ENCODE measurements around the gene TRPM4.

TRPM4 gene

DNA sequence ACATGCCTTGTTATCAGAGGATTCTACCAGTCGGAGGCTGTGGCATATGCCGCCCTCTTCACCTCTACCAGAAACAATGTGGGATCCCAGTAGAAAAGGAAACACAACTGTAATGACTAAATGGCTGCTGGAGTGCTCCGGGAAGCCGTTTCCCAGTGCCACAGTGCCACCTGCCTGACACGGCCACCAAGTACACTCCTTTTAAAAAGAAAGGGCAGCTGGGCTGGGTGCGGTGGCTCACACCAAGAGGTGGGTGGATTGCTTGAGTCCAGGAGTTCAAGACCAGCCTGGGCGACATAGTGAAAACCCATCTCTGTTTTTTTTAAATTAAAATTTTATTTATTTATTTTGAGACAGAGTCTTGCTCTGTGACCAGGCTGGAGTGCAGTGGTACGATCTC, 67.3 kb downstream of the TRPM4 start:
- peak; percentile 41 for DNase-seq (ENCODE audit: insufficient read length, low spot score)
- TF ChIP-seq, protein P1, sequence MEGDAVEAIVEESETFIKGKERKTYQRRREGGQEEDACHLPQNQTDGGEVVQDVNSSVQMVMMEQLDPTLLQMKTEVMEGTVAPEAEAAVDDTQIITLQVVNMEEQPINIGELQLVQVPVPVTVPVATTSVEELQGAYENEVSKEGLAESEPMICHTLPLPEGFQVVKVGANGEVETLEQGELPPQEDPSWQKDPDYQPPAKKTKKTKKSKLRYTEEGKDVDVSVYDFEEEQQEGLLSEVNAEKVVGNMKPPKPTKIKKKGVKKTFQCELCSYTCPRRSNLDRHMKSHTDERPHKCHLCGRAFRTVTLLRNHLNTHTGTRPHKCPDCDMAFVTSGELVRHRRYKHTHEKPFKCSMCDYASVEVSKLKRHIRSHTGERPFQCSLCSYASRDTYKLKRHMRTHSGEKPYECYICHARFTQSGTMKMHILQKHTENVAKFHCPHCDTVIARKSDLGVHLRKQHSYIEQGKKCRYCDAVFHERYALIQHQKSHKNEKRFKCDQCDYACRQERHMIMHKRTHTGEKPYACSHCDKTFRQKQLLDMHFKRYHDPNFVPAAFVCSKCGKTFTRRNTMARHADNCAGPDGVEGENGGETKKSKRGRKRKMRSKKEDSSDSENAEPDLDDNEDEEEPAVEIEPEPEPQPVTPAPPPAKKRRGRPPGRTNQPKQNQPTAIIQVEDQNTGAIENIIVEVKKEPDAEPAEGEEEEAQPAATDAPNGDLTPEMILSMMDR (IDR thresholded peaks at IDR 0.05; ENCODE audit: insufficient read depth, missing control alignments): peak; percentile 50
- no peak for FAIRE-seq

DNA sequence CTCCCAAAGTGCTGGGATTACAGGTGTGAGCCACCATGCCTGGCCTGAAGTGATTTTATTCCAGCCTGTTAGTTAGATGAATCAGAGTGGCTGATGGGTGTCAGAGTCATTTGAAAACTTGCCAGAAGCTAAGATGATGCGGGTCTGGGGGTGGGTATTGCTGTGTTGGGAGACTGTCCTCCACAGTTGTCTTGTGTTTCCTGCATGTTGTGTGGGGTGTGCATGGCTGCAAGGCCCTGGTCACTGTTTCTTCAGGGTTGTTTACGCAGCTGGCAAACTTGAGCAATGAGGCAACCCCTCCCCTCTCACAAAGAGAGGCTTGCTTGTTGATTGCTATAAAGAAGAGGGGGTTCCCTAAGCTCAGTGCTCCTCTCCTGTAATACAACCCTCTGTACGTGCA, 71.8 kb downstream of the TRPM4 start:
- TF ChIP-seq, protein P1 (IDR thresholded peaks at IDR 0.05; ENCODE audit: insufficient read depth, missing control alignments): no peak
- DNase-seq (ENCODE audit: insufficient read length, low spot score) (no peak), FAIRE-seq (no peak)

DNA sequence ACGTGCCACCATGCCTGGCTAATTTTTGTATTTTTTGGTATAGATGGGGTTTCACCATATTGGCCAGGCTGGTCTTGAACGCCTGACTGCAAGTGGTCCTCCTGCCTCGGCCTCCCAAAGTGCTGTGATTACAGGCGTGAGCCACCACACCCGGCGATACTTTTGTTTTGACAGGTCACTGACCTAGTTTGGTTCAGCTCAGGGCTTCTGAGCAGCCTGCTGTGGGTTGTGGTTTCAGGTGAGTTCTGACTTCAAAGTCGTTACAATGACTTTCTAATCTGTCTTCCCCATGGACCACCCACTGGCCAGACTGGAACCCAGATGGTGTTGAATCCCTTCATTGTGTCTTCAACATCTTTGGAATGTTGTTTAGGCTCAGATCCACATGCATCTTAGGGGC, 73.8 kb downstream of the TRPM4 start:
- TF ChIP-seq, protein P1 (IDR thresholded peaks at IDR 0.05; ENCODE audit: insufficient read depth, missing control alignments): no peak
- FAIRE-seq (no peak), DNase-seq (ENCODE audit: insufficient read length, low spot score) (no peak)

DNA sequence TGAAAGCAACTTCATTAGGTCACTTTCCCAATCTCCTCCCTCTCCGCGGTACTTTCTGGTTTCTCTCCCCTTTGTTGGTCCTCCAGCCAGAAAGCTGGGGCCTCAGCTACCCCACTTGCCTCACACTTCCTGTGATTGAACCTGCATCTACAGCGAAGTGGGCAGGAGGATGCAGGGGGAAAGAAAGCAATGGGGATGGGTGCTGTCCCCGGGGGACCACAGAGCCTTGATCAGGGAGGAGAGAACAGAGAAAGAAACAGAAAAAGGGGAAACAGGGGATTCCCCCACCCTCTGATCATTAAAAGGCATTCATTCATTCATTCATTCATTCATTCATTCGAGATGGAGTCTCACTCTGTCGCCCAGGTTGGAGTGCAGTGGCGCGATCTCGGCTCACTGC, 74.2 kb downstream of the TRPM4 start:
- DNase-seq (ENCODE audit: insufficient read length, low spot score) (no peak), FAIRE-seq (no peak)
- TF ChIP-seq, protein P1 (IDR thresholded peaks at IDR 0.05; ENCODE audit: insufficient read depth, missing control alignments): no peak

DNA sequence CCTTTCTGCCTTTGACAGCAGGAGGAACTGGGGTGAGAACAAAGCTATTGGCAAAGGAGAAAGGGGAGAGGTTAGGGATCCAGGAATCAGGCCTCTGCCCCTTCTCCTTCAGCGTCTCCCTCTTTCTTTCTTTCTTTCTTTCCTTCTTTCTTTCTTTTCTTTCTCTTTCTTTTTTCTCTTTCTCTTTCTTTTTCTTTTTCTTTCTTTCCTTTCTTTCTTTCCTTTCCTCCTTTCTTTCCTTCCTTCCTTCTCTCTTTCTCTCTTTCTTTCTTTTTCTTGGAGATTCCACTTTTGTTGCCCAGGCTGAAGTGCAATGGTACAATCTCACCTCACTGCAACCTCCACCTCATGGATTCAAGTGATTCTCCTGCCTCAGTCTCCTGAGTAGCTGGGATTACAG, 75.6 kb downstream of the TRPM4 start:
- DNase-seq (ENCODE audit: insufficient read length, low spot score) (no peak), FAIRE-seq (no peak)
- TF ChIP-seq, protein P1 (IDR thresholded peaks at IDR 0.05; ENCODE audit: insufficient read depth, missing control alignments): no peak

DNA sequence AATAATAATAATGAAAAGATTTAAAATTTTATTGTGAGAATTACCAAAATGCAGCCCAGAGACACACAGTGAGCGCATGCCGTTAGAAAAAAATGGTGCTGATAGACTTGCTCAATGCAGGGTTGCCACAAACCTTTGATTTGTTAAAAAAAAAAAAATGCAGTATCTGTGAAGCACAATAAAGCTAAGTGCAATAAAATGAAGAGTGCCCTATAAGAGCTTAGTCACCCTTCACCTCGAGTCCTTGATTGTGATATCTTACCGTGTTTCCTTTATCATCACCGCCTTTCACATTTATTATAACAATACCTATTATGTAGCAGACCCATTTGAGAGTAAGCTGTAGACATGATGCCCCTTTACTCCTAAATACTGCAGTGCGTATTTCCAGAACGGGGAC, 84.2 kb downstream of the TRPM4 start:
- no peak for DNase-seq (ENCODE audit: insufficient read length, low spot score)
- TF ChIP-seq, protein P1 (IDR thresholded peaks at IDR 0.05; ENCODE audit: insufficient read depth, missing control alignments): no peak
- FAIRE-seq: no peak

DNA sequence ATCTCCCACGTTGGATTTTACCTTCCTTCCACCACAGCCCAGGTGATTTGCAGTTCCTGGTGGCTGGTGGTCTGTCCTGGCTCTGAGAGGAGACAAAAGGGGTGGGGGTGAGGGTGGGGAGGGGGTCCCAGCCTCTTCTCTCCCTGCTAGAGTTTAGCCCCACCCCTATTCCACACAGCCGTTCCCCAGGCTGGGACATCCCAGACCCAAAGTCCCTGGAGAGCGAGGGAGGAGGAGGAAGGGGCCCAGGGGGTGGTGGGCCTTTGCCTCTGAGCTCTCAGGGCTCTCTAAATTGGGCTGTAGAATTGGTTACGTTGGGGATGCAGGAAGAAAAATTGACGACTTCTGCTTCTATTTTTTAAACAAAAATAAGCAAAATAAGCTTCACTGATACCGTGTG, 85.5 kb downstream of the TRPM4 start:
- DNase-seq (ENCODE audit: insufficient read length, low spot score): no peak
- no peak for FAIRE-seq

More for the DNA sequence above, 85.5 kb downstream of the TRPM4 start:
- TF ChIP-seq, protein P1 (IDR thresholded peaks at IDR 0.05; ENCODE audit: insufficient read depth, missing control alignments): no peak
